ENCODE data around the gene ANXA6.

DNA sequence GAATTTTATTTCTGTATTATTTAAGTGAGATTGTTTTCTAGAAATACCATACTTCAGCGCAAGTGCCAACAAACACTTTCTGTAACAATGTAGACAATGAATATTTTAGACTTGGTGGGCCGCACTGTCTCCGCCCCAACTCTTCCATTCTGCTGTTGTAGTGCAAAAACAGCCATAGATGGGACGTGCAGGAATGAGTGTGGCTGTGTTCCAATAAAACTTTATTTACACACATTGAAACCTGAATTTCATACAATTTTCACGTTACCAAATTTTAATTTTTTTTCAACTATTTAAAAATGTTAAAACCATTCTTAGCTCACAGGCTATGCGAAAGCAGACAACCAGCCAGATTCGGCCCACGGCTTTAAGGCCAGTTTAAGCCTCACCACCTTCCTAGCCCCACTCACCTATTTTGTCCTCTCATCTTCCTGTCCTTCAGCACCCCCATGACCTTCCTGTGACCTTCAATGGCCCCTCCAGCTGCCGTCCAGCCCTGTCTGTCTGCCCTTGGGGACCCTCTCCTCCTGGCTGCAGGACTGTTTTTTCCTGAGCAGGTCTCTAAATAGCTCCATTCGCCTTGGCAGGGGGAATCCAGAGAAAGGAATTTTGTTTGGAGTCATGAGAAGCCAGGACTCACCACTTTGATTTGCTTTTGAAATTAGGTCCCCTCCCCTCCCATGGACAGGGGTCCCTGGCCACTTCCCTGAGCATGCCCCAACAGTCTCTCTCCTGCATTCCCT is 11.2 kb upstream of the ANXA6 start:
- TF ChIP-seq, protein P1, sequence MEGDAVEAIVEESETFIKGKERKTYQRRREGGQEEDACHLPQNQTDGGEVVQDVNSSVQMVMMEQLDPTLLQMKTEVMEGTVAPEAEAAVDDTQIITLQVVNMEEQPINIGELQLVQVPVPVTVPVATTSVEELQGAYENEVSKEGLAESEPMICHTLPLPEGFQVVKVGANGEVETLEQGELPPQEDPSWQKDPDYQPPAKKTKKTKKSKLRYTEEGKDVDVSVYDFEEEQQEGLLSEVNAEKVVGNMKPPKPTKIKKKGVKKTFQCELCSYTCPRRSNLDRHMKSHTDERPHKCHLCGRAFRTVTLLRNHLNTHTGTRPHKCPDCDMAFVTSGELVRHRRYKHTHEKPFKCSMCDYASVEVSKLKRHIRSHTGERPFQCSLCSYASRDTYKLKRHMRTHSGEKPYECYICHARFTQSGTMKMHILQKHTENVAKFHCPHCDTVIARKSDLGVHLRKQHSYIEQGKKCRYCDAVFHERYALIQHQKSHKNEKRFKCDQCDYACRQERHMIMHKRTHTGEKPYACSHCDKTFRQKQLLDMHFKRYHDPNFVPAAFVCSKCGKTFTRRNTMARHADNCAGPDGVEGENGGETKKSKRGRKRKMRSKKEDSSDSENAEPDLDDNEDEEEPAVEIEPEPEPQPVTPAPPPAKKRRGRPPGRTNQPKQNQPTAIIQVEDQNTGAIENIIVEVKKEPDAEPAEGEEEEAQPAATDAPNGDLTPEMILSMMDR (IDR thresholded peaks at IDR 0.05), result no peak
- no peak for TF ChIP-seq POLR2A (IDR thresholded peaks at IDR 0.05)
- TF ChIP-seq POLR2AphosphoS5 (IDR thresholded peaks at IDR 0.05), result no peak

Data from gastroesophageal sphincter (tissue), 3 donors.